HG03060 (cell line): ENCODE results near the gene PPP4R1.
"Not testable (repeated sequence)": the region's sequence is repeated elsewhere in the genome, so short reads cannot be mapped to it uniquely, and the experiment has no call there.

Experiments used
- ATAC-seq: cut with Tn5 transposase; IDR thresholded peaks from one replicate; pipeline ENCODE4 v1.9.1; 2021; ENCODE audit warnings: low read depth, moderate number of reproducible peaks; ENCODE audit not compliant: unreplicated experiment

PPP4R1 gene

GRCh38 chr18:9631814-9632496 is 17.6 kb upstream of the PPP4R1 start:
- no peak for ATAC-seq

GRCh38 chr18:9630444-9630843 is 16.1 kb upstream of the PPP4R1 start:
- ATAC-seq: no peak

GRCh38 chr18:9629709-9630108 is 15.3 kb upstream of the PPP4R1 start:
- ATAC-seq: no peak

GRCh38 chr18:9628984-9629383 is 14.6 kb upstream of the PPP4R1 start:
- ATAC-seq: no peak

- no peak for ATAC-seq
These were observed 13.3 kb upstream of the PPP4R1 start for GRCh38 chr18:9627642-9628041.

- ATAC-seq: no peak
These were observed 5.6 kb upstream of the PPP4R1 start for GRCh38 chr18:9619990-9620389.

GRCh38 chr18:9619545-9619944 is 5.2 kb upstream of the PPP4R1 start:
- ATAC-seq: no peak

GRCh38 chr18:9619056-9619455 is 4.7 kb upstream of the PPP4R1 start:
- no peak for ATAC-seq

GRCh38 chr18:9617006-9617542 is 2.7 kb upstream of the PPP4R1 start:
- no peak for ATAC-seq

GRCh38 chr18:9616049-9616448 is 1.7 kb upstream of the PPP4R1 start:
- no peak for ATAC-seq

GRCh38 chr18:9615280-9615797 is 980 bp upstream of the PPP4R1 start:
- no peak for ATAC-seq

GRCh38 chr18:9613550-9614400 is 584 bp downstream of the PPP4R1 start:
- no peak for ATAC-seq

GRCh38 chr18:9612977-9613376 is 1.4 kb downstream of the PPP4R1 start:
- no peak for ATAC-seq

GRCh38 chr18:9612215-9612830 is 2.0 kb downstream of the PPP4R1 start:
- ATAC-seq: peak; percentile 37

GRCh38 chr18:9609190-9609589 is 5.2 kb downstream of the PPP4R1 start:
- no peak for ATAC-seq

- ATAC-seq: no peak
These were observed 5.6 kb downstream of the PPP4R1 start for GRCh38 chr18:9608728-9609127.

GRCh38 chr18:9608298-9608697 is 6.1 kb downstream of the PPP4R1 start:
- ATAC-seq: no peak

- not testable (repeated sequence) for ATAC-seq
These were observed 7.2 kb downstream of the PPP4R1 start for GRCh38 chr18:9607111-9607510.

GRCh38 chr18:9606039-9606438 is 8.3 kb downstream of the PPP4R1 start:
- no peak for ATAC-seq

GRCh38 chr18:9604348-9604747 is 10.0 kb downstream of the PPP4R1 start:
- no peak for ATAC-seq

- no peak for ATAC-seq
These were observed 15.0 kb downstream of the PPP4R1 start for GRCh38 chr18:9599328-9599727.
